Measurements from ENCODE around the gene GATA5.

GATA5 gene

GRCh38 chr20:62419759-62420158, 56.0 kb downstream of the GATA5 start:
- H3F3A ChIP-seq (ENCODE audit: insufficient read depth) = no peaks in the 10 kb centered on the region

GRCh38 chr20:62418709-62419487, 56.9 kb downstream of the GATA5 start:
- Histone ChIP-seq H2AFZ (ENCODE audit: low read depth, low read length, severe bottlenecking) (no peak overlapping the region), H3F3A (ENCODE audit: insufficient read depth) (no peaks in the 10 kb centered on the region), H3K9me2 (replicated peaks; ENCODE audit: insufficient read depth, low read length) (no peaks in the 10 kb centered on the region), H3K4me2 (ENCODE audit: low read depth, low read length, poor library complexity, severe bottlenecking) (no peak overlapping the region), H3K27me3 (ENCODE audit: low read length) (no peaks in the 10 kb centered on the region), H3K79me2 (ENCODE audit: insufficient read depth, low read length) (no peaks in the 10 kb centered on the region), H3K9me3 (ENCODE audit: insufficient read depth, low read length) (no peaks in the 10 kb centered on the region), H3K4me3 (ENCODE audit: insufficient read depth, low read length, poor library complexity, severe bottlenecking) (no peak overlapping the region), H3K36me3 (ENCODE audit: low read length) (no peaks in the 10 kb centered on the region), H4K20me1 (ENCODE audit: low read depth, low read length) (no peaks in the 10 kb centered on the region), H3K27ac (ENCODE audit: low read depth, low read length) (no peak overlapping the region), H3K9ac (ENCODE audit: low read length) (no peak overlapping the region)
- TF ChIP-seq EZH2phosphoT487 (conservative IDR thresholded peaks at IDR 0.05; ENCODE audit: low read length) (no peak), CTCF (IDR thresholded peaks at IDR 0.05; ENCODE audit: insufficient read depth, low read length, poor library complexity, severe bottlenecking) (no peak)

More at GRCh38 chr20:62419759-62420158, 56.0 kb downstream of the GATA5 start:
- Histone ChIP-seq H3K9me3 (ENCODE audit: insufficient read depth, low read length) (no peaks in the 10 kb centered on the region), H3K4me3 (ENCODE audit: insufficient read depth, low read length, poor library complexity, severe bottlenecking) (no peak overlapping the region), H2AFZ (ENCODE audit: low read depth, low read length, severe bottlenecking) (no peak overlapping the region), H4K20me1 (ENCODE audit: low read depth, low read length) (no peaks in the 10 kb centered on the region), H3K79me2 (ENCODE audit: insufficient read depth, low read length) (no peaks in the 10 kb centered on the region), H3K27ac (ENCODE audit: low read depth, low read length) (no peak overlapping the region), H3K9me2 (replicated peaks; ENCODE audit: insufficient read depth, low read length) (no peaks in the 10 kb centered on the region), H3K36me3 (ENCODE audit: low read length) (no peaks in the 10 kb centered on the region), H3K9ac (ENCODE audit: low read length) (no peak overlapping the region), H3K27me3 (ENCODE audit: low read length) (no peaks in the 10 kb centered on the region), H3K4me2 (ENCODE audit: low read depth, low read length, poor library complexity, severe bottlenecking) (no peak overlapping the region)
- TF ChIP-seq CTCF (IDR thresholded peaks at IDR 0.05; ENCODE audit: insufficient read depth, low read length, poor library complexity, severe bottlenecking) (no peak), EZH2phosphoT487 (conservative IDR thresholded peaks at IDR 0.05; ENCODE audit: low read length) (no peak)

GRCh38 chr20:62417981-62418708, 57.6 kb downstream of the GATA5 start:
- Histone ChIP-seq H3K27me3 (ENCODE audit: low read length) (no peaks in the 10 kb centered on the region), H3K36me3 (ENCODE audit: low read length) (no peaks in the 10 kb centered on the region), H3K27ac (ENCODE audit: low read depth, low read length) (no peak overlapping the region), H3F3A (ENCODE audit: insufficient read depth) (no peaks in the 10 kb centered on the region), H3K79me2 (ENCODE audit: insufficient read depth, low read length) (no peaks in the 10 kb centered on the region), H3K4me3 (ENCODE audit: insufficient read depth, low read length, poor library complexity, severe bottlenecking) (no peak overlapping the region), H3K9me2 (replicated peaks; ENCODE audit: insufficient read depth, low read length) (no peaks in the 10 kb centered on the region), H2AFZ (ENCODE audit: low read depth, low read length, severe bottlenecking) (no peak overlapping the region), H3K9ac (ENCODE audit: low read length) (no peak overlapping the region), H3K4me2 (ENCODE audit: low read depth, low read length, poor library complexity, severe bottlenecking) (no peak overlapping the region), H3K9me3 (ENCODE audit: insufficient read depth, low read length) (no peaks in the 10 kb centered on the region), H4K20me1 (ENCODE audit: low read depth, low read length) (no peaks in the 10 kb centered on the region)
- TF ChIP-seq EZH2phosphoT487 (conservative IDR thresholded peaks at IDR 0.05; ENCODE audit: low read length) (no peak), CTCF (IDR thresholded peaks at IDR 0.05; ENCODE audit: insufficient read depth, low read length, poor library complexity, severe bottlenecking) (no peak)

All from SU-DHL-6 (cell line).